Esophagus muscularis mucosa (tissue), 4 donors: ENCODE results near the gene DPEP2. TPM values are rescaled to one million over a fixed set of nuclear protein-coding genes. Genes with fewer than 3 reads are reported as not detected.
"Not testable (repeated sequence)": the region's sequence is repeated elsewhere in the genome, so short reads cannot be mapped to it uniquely, and the experiment has no call there.

Experiments used
- DNase-seq: peaks from one replicate; pipeline ENCODE4 v3.0.0-alpha.2; 2017; ENCODE audit errors: extremely low spot score
- H3K27ac ChIP-seq, 4 donors: fragments of 200-600 bp; sonication (generic); replicated peaks in 1 of 4; 1 replicate in 3 of 4; 2 replicates in 1 of 4; pipeline ENCODE4 v1.5.1; 2016 to 2019; ENCODE audit warnings: mild to moderate bottlenecking in 1 of 4
- H3K27me3 ChIP-seq, 4 donors: fragments of 200-600 bp; sonication (generic); one replicate each; pipeline versions ENCODE4 v1.5.1 to v1.6.0; 2016 to 2019
- H3K36me3 ChIP-seq, 4 donors: fragments of 200-600 bp; sonication (generic); one replicate each; pipeline ENCODE4 v1.5.1; 2016 to 2019
- H3K4me1 ChIP-seq, 4 donors: fragments of 200-600 bp; sonication (generic); one replicate each; pipeline ENCODE4 v1.5.1; 2016 to 2019
- H3K4me3 ChIP-seq, 4 donors: fragments of 200-600 bp; sonication (generic); 1 replicate in 2 of 4; 2 replicates in 2 of 4; pipeline ENCODE4 v1.5.1; 2016 to 2019; ENCODE audit warnings: mild to moderate bottlenecking in 4 of 4, moderate library complexity in 1 of 4
- H3K9me3 ChIP-seq, 4 donors: fragments of 200-600 bp; sonication (generic); 1 replicate in 3 of 4; 2 replicates in 1 of 4; pipeline ENCODE4 v1.5.1; 2016 to 2019
- CTCF ChIP-seq, 3 experiments: fragments of 200-600 bp in 2 of 3; fragments of 450-650 bp in 1 of 3; sonication (generic) in 2 of 3; IDR thresholded peaks; one replicate each; pipeline ENCODE4 v1.5.1; 2017 to 2019; ENCODE audit warnings: antibody characterized with exemption in 3 of 3, mild to moderate bottlenecking in 2 of 3, moderate library complexity in 1 of 3
- EP300 ChIP-seq: sonication (generic); formaldehyde crosslinking; IDR thresholded peaks from one replicate; pipeline ENCODE4 v1.6.1; 2017; ENCODE audit warnings: antibody characterized with exemption
- POLR2A ChIP-seq: fragments of 450-650 bp; IDR thresholded peaks from one replicate; pipeline ENCODE4 v1.6.1; 2017; ENCODE audit warnings: antibody characterized with exemption, moderate library complexity, mild to moderate bottlenecking, low read depth
- POLR2AphosphoS5 ChIP-seq, 2 donors: sonication (generic); formaldehyde crosslinking; IDR thresholded peaks; one replicate each; pipeline ENCODE4 v1.6.1; 2017; ENCODE audit warnings: antibody characterized with exemption in 2 of 2
- WGBS: methylation state at CpG from one replicate; pipeline ENCODE4 v1.1.5; 2018; 5-methylcytosine and 5-hydroxymethylcytosine counted together
- intact Hi-C: fragments of 100-400 bp; cut with DNase I; formaldehyde crosslinking; loops from one replicate; pipeline ENCODE4 v1.15.1; 2023
- total RNA-seq, 4 donors: library from RNA; depleted of rRNA; stranded (reverse); fragments of >200 nt; gene quantifications; one replicate each; pipeline versions ENCODE4 v1.1.0 to v1.2.1, GENCODE V29; 2016

The DPEP2 gene
- total RNA-seq, 4 donors from 2014 or later = 1.4 to 5.5 (median 3.7) TPM

- intact Hi-C loops = no loop called here
- 100% methylated on average over 1 of the region's 2 CpGs for WGBS
Measured at GRCh38 chr16:67976205-67976604, 23.1 kb downstream of the DPEP2 start.

GRCh38 chr16:67975321-67976105 is 23.8 kb downstream of the DPEP2 start:
- Histone ChIP-seq H3K9me3 (no peaks in the 10 kb centered on the region), H3K27ac (no peak overlapping the region), H3K4me3 (no peak overlapping the region), H3K36me3 (no peaks in the 10 kb centered on the region), H3K27me3 (peaks cover 0 to 14% (median 3%) of the 10 kb centered on the region in 4 donors), H3K4me1 (peaks cover 0 to 5% (median 0%) of the 10 kb centered on the region in 4 donors)
- DNase-seq = no peak
- intact Hi-C loops = no loop called here
- 88% methylated on average over 12 of the region's 14 CpGs for WGBS
- TF ChIP-seq POLR2A = no peak
- no peak for TF ChIP-seq POLR2AphosphoS5 (IDR thresholded peaks at IDR 0.05)
- TF ChIP-seq CTCF (IDR thresholded peaks at IDR 0.05) = no peak
- no peak for TF ChIP-seq EP300

More at GRCh38 chr16:67976205-67976604, 23.1 kb downstream of the DPEP2 start:
- Histone ChIP-seq H3K9me3 (no peaks in the 10 kb centered on the region), H3K27me3 (peaks cover 0 to 19% (median 4%) of the 10 kb centered on the region in 4 donors), H3K36me3 (no peaks in the 10 kb centered on the region), H3K27ac (no peak overlapping the region), H3K4me1 (peaks cover 0 to 5% (median 0%) of the 10 kb centered on the region in 4 donors), H3K4me3 (no peak overlapping the region)
- TF ChIP-seq EP300 (no peak), CTCF (IDR thresholded peaks at IDR 0.05) (no peak), POLR2AphosphoS5 (IDR thresholded peaks at IDR 0.05) (no peak), POLR2A (no peak)
- no peak for DNase-seq

- H3K36me3 ChIP-seq, H3K27me3 ChIP-seq, H3K9me3 ChIP-seq, intact Hi-C loops, DNase-seq, H3K4me3 ChIP-seq, H3K27ac ChIP-seq: not testable (repeated sequence)
- 93% methylated on average over 7 of the region's 7 CpGs for WGBS
- H3K4me1 ChIP-seq = peaks cover 0 to 17% (median 12%) of the 10 kb centered on the region in 4 donors
Measured at GRCh38 chr16:67972285-67972684, 27.0 kb downstream of the DPEP2 start.

- DNase-seq = no peak
Measured at GRCh38 chr16:67971111-67971510, 28.2 kb downstream of the DPEP2 start.

More at GRCh38 chr16:67971111-67971510, 28.2 kb downstream of the DPEP2 start:
- no peaks in the 10 kb centered on the region for H3K9me3 ChIP-seq
- no peaks in the 10 kb centered on the region for H3K27me3 ChIP-seq
- H3K36me3 ChIP-seq = no peaks in the 10 kb centered on the region
- intact Hi-C loops = no loop called here
- no peak overlapping the region for H3K27ac ChIP-seq
- H3K4me1 ChIP-seq = peaks cover 10 to 29% (median 24%) of the 10 kb centered on the region in 4 donors
- WGBS = 94% methylated on average over 9 of the region's 9 CpGs
- TF ChIP-seq POLR2AphosphoS5 (IDR thresholded peaks at IDR 0.05) = no peak
- TF ChIP-seq CTCF (IDR thresholded peaks at IDR 0.05) = no peak
- no peak for TF ChIP-seq POLR2A
- TF ChIP-seq EP300 = no peak
- no peak overlapping the region for H3K4me3 ChIP-seq
